Activated CD4-positive, alpha-beta memory T cell treated with anti-CD3 and anti-CD28 coated beads for 36 hours (primary cell): ENCODE measurements around the gene SPTBN1. TPM values are rescaled to one million over a fixed set of nuclear protein-coding genes. Genes with fewer than 3 reads are reported as not detected.
"Not testable (repeated sequence)": the region's sequence is repeated elsewhere in the genome, so short reads cannot be mapped to it uniquely, and the experiment has no call there.

Experiments used
- CTCF ChIA-PET: fragments of 350-600 bp; sonication (Branson Sonifier 250); formaldehyde crosslinking; loops from one replicate; lab custom pipeline; 2021; ENCODE audit warnings: antibody characterized with exemption, inconsistent platforms; lab: Charles Lee
- POLR2A ChIA-PET: fragments of 350-600 bp; sonication (Branson Sonifier 250); formaldehyde crosslinking; loops from one replicate; lab custom pipeline; 2021; ENCODE audit warnings: antibody characterized with exemption; lab: Charles Lee
- DNase-seq: peaks from one replicate; pipeline ENCODE4 v3.0.0-alpha.2; 2020
- H3K27ac Mint-ChIP-seq: one replicate; pipeline ENCODE4 v1.8.0; 2021; ENCODE audit warnings: mixed read lengths
- H3K27me3 Mint-ChIP-seq: one replicate; pipeline ENCODE4 v1.8.0; 2021; ENCODE audit warnings: mixed read lengths
- H3K36me3 Mint-ChIP-seq: one replicate; pipeline ENCODE4 v1.8.0; 2021; ENCODE audit warnings: mixed read lengths
- H3K4me1 Mint-ChIP-seq: one replicate; pipeline ENCODE4 v1.8.0; 2021; ENCODE audit warnings: low read depth, mixed read lengths
- H3K4me3 Mint-ChIP-seq: one replicate; pipeline ENCODE4 v1.8.0; 2021; ENCODE audit warnings: mild to moderate bottlenecking, mixed read lengths
- H3K9me3 Mint-ChIP-seq: one replicate; pipeline ENCODE4 v1.8.0; 2021; ENCODE audit warnings: mixed read lengths
- intact Hi-C: fragments of 100-400 bp; cut with micrococcal nuclease; formaldehyde crosslinking; loops from one replicate; pipeline ENCODE4 v1.15.1; 2023
- total RNA-seq, 2 experiments: library from RNA; stranded (reverse); gene quantifications; one replicate each; pipeline ENCODE4 v1.2.3, GENCODE V29; 2021

SPTBN1 gene
- total RNA-seq, 2 experiments from 2014 or later = 67.5 to 68.1 TPM

- no peak overlapping the region for H3K4me3 Mint-ChIP-seq
- peaks cover 13% of the 10 kb centered on the region for H3K27me3 Mint-ChIP-seq
- H3K4me1 Mint-ChIP-seq = no peaks in the 10 kb centered on the region
- H3K36me3 Mint-ChIP-seq = no peaks in the 10 kb centered on the region
- H3K27ac Mint-ChIP-seq = no peak overlapping the region
- CTCF ChIA-PET = interaction anchor here (0.8 to 2.0 kb wide), 4 partner anchors 9 to 173 kb away, joined by 3 to 5 read pairs (median 4); no protein-coding TSS in a partner anchor
- intact Hi-C loops = no loop called here
- no peaks in the 10 kb centered on the region for H3K9me3 Mint-ChIP-seq
- DNase-seq = no peak
- POLR2A ChIA-PET = no interaction called here
Observed at GRCh38 chr2:54695378-54695777, 239.3 kb downstream of the SPTBN1 start.

GRCh38 chr2:54697934-54698333 is 241.8 kb downstream of the SPTBN1 start:
- DNase-seq = no peak
- Mint-ChIP-seq H3K9me3 (no peaks in the 10 kb centered on the region), H3K27ac (no peak overlapping the region), H3K4me3 (no peak overlapping the region), H3K36me3 (no peaks in the 10 kb centered on the region), H3K27me3 (peaks cover 10% of the 10 kb centered on the region), H3K4me1 (peaks cover 6% of the 10 kb centered on the region)
- ChIA-PET POLR2A (no interaction called here), CTCF (interaction anchor here (0.6 to 1.4 kb wide), 2 partner anchors 32 to 224 kb away, joined by 3 read pairs; no protein-coding TSS in a partner anchor)
- intact Hi-C loops = no loop called here

- H3K36me3 Mint-ChIP-seq, H3K9me3 Mint-ChIP-seq, DNase-seq, H3K4me1 Mint-ChIP-seq, POLR2A ChIA-PET, H3K4me3 Mint-ChIP-seq, H3K27ac Mint-ChIP-seq, CTCF ChIA-PET, intact Hi-C loops: not testable (repeated sequence)
- H3K27me3 Mint-ChIP-seq = peaks cover 10% of the 10 kb centered on the region
Observed at GRCh38 chr2:54698926-54699325, 242.8 kb downstream of the SPTBN1 start.

GRCh38 chr2:54699665-54700064 is 243.5 kb downstream of the SPTBN1 start:
- Mint-ChIP-seq H3K27me3 (peaks cover 8% of the 10 kb centered on the region), H3K36me3 (no peaks in the 10 kb centered on the region), H3K4me1 (peaks cover 6% of the 10 kb centered on the region), H3K9me3 (no peaks in the 10 kb centered on the region), H3K4me3 (no peak overlapping the region), H3K27ac (no peak overlapping the region)
- no peak for DNase-seq
- ChIA-PET CTCF (interaction anchor here (1.2 kb wide), 1 partner anchor 34 kb away, joined by 4 read pairs; no protein-coding TSS in a partner anchor), POLR2A (no interaction called here)
- intact Hi-C loops = no loop called here

- H3K9me3 Mint-ChIP-seq = no peaks in the 10 kb centered on the region
- intact Hi-C loops = no loop called here
- ChIA-PET CTCF (interaction anchor here (2.5 kb wide), 1 partner anchor 35 kb away, joined by 26 read pairs; no protein-coding TSS in a partner anchor), POLR2A (no interaction called here)
- H3K4me3 Mint-ChIP-seq = no peak overlapping the region
- H3K36me3 Mint-ChIP-seq = no peaks in the 10 kb centered on the region
- no peak overlapping the region for H3K27ac Mint-ChIP-seq
- H3K27me3 Mint-ChIP-seq = peaks cover 5% of the 10 kb centered on the region
- DNase-seq = no peak
- peaks cover 6% of the 10 kb centered on the region for H3K4me1 Mint-ChIP-seq
Observed at GRCh38 chr2:54701029-54701428, 244.9 kb downstream of the SPTBN1 start.

- peaks cover 14% of the 10 kb centered on the region for H3K27me3 Mint-ChIP-seq
- no peaks in the 10 kb centered on the region for H3K36me3 Mint-ChIP-seq
- no peak for DNase-seq
- no peak overlapping the region for H3K27ac Mint-ChIP-seq
- CTCF ChIA-PET = interaction anchor here (0.8 to 8.0 kb wide), 35 partner anchors 8 to 600 kb away, joined by 3 to 228 read pairs (median 5); partner anchors contain the start of gene EML6
- POLR2A ChIA-PET = interaction anchor here (1.1 to 1.2 kb wide), 2 partner anchors 38 to 597 kb away, joined by 3 to 5 read pairs; no protein-coding TSS in a partner anchor
- H3K9me3 Mint-ChIP-seq = no peaks in the 10 kb centered on the region
- intact Hi-C loops = loop anchor here (1.0 to 2.0 kb wide), 4 partner anchors 39 to 597 kb away; no protein-coding TSS in a partner anchor
- peaks cover 6% of the 10 kb centered on the region for H3K4me1 Mint-ChIP-seq
- no peak overlapping the region for H3K4me3 Mint-ChIP-seq
Observed at GRCh38 chr2:54704238-54704637, 248.1 kb downstream of the SPTBN1 start.

GRCh38 chr2:54704688-54705605 is 248.8 kb downstream of the SPTBN1 start:
- ChIA-PET POLR2A (interaction anchor here (0.6 to 1.2 kb wide), 4 partner anchors 10 to 598 kb away, joined by 3 to 5 read pairs (median 5); no protein-coding TSS in a partner anchor), CTCF (interaction anchor here (0.6 to 8.0 kb wide), 38 partner anchors 9 to 601 kb away, joined by 3 to 228 read pairs (median 5); partner anchors contain the start of gene EML6)
- intact Hi-C loops = loop anchor here (1.0 to 2.0 kb wide), 4 partner anchors 40 to 598 kb away; no protein-coding TSS in a partner anchor
- no peaks in the 10 kb centered on the region for H3K36me3 Mint-ChIP-seq
- H3K4me1 Mint-ChIP-seq = peaks cover 6% of the 10 kb centered on the region
- H3K9me3 Mint-ChIP-seq = no peaks in the 10 kb centered on the region
- peaks cover 19% of the 10 kb centered on the region for H3K27me3 Mint-ChIP-seq
- no peak overlapping the region for H3K27ac Mint-ChIP-seq
- DNase-seq = no peak
- H3K4me3 Mint-ChIP-seq = no peak overlapping the region

- Mint-ChIP-seq H3K27ac (no peak overlapping the region), H3K9me3 (no peaks in the 10 kb centered on the region), H3K27me3 (peaks cover 23% of the 10 kb centered on the region), H3K4me1 (no peaks in the 10 kb centered on the region), H3K36me3 (no peaks in the 10 kb centered on the region), H3K4me3 (no peak overlapping the region)
- intact Hi-C loops = no loop called here
- POLR2A ChIA-PET = no interaction called here
- no peak for DNase-seq
- CTCF ChIA-PET = interaction anchor here (1.0 to 8.0 kb wide), 9 partner anchors 11 to 599 kb away, joined by 3 to 228 read pairs (median 8); partner anchors contain the start of gene EML6
Observed at GRCh38 chr2:54706622-54707021, 250.5 kb downstream of the SPTBN1 start.

GRCh38 chr2:54708584-54709335 is 252.6 kb downstream of the SPTBN1 start:
- H3K4me3 Mint-ChIP-seq = no peak overlapping the region
- H3K27ac Mint-ChIP-seq = no peak overlapping the region
- peak; percentile 18 for DNase-seq
- intact Hi-C loops = no loop called here
- H3K27me3 Mint-ChIP-seq = peaks cover 29% of the 10 kb centered on the region
- no peaks in the 10 kb centered on the region for H3K4me1 Mint-ChIP-seq
- ChIA-PET POLR2A (no interaction called here), CTCF (interaction anchor here (1.0 to 8.0 kb wide), 5 partner anchors 43 to 186 kb away, joined by 3 to 228 read pairs (median 14); no protein-coding TSS in a partner anchor)
- no peaks in the 10 kb centered on the region for H3K36me3 Mint-ChIP-seq
- no peaks in the 10 kb centered on the region for H3K9me3 Mint-ChIP-seq

GRCh38 chr2:54709336-54709809 is 253.2 kb downstream of the SPTBN1 start:
- H3K4me3 Mint-ChIP-seq = no peak overlapping the region
- intact Hi-C loops = no loop called here
- DNase-seq = no peak
- H3K4me1 Mint-ChIP-seq = no peaks in the 10 kb centered on the region
- H3K27me3 Mint-ChIP-seq = peaks cover 29% of the 10 kb centered on the region
- H3K36me3 Mint-ChIP-seq = no peaks in the 10 kb centered on the region
- no peak overlapping the region for H3K27ac Mint-ChIP-seq
- ChIA-PET CTCF (interaction anchor here (1.0 to 8.0 kb wide), 5 partner anchors 44 to 186 kb away, joined by 3 to 228 read pairs (median 4); no protein-coding TSS in a partner anchor), POLR2A (no interaction called here)
- no peaks in the 10 kb centered on the region for H3K9me3 Mint-ChIP-seq

GRCh38 chr2:54710216-54710615 is 254.1 kb downstream of the SPTBN1 start:
- intact Hi-C loops = no loop called here
- Mint-ChIP-seq H3K4me3 (no peak overlapping the region), H3K4me1 (no peaks in the 10 kb centered on the region), H3K9me3 (no peaks in the 10 kb centered on the region), H3K36me3 (no peaks in the 10 kb centered on the region), H3K27ac (no peak overlapping the region), H3K27me3 (peaks cover 31% of the 10 kb centered on the region)
- ChIA-PET POLR2A (interaction anchor here (0.5 kb wide), 1 partner anchor 164 kb away, joined by 3 read pairs; no protein-coding TSS in a partner anchor), CTCF (interaction anchor here (0.7 to 8.0 kb wide), 4 partner anchors 34 to 129 kb away, joined by 3 to 228 read pairs (median 8); no protein-coding TSS in a partner anchor)
- DNase-seq = no peak
